CD14-positive monocyte (primary cell): Measurements from ENCODE around the gene CDKN2B. TPM values are rescaled to one million over a fixed set of nuclear protein-coding genes. Genes with fewer than 3 reads are reported as not detected.

Experiments
- DNase-seq, 3 donors: peaks; one replicate each; pipeline ENCODE4 v3.0.0-alpha.2; 2011 to 2022
- H2AFZ ChIP-seq: 2 replicates; pipeline ENCODE4 v1.6.0; 2012; ENCODE audit warnings: mild to moderate bottlenecking, low read depth, low read length, inconsistent platforms; ENCODE audit not compliant: insufficient read depth, poor library complexity, severe bottlenecking
- H3K27ac ChIP-seq, 2 donors: 1 replicate in 1 of 2; 2 replicates in 1 of 2; pipeline ENCODE4 v1.5.1; 2012 to 2013; ENCODE audit warnings: low read length in 2 of 2, control low read depth in 1 of 2, inconsistent platforms in 1 of 2, low read depth in 1 of 2, mild to moderate bottlenecking in 1 of 2
- H3K27me3 ChIP-seq, 2 donors: one replicate each; pipeline versions ENCODE4 v1.6.0 to v1.6.1; 2011 to 2013; ENCODE audit warnings: low read length in 2 of 2; ENCODE audit not compliant: control insufficient read depth in 2 of 2, insufficient read depth in 2 of 2
- H3K36me3 ChIP-seq, 2 donors: replicated peaks in 1 of 2; 1 replicate in 1 of 2; 2 replicates in 1 of 2; pipeline versions ENCODE4 v1.5.1 to v1.6.1; 2012 to 2013; ENCODE audit warnings: low read length in 2 of 2, control low read depth in 1 of 2, inconsistent platforms in 1 of 2, mild to moderate bottlenecking in 1 of 2; ENCODE audit not compliant: insufficient read depth in 2 of 2, control insufficient read depth in 1 of 2
- H3K4me1 ChIP-seq, 2 donors: 1 replicate in 1 of 2; 2 replicates in 1 of 2; pipeline versions ENCODE4 v1.5.1 to v1.6.1; 2012 to 2013; ENCODE audit warnings: low read length in 2 of 2, control low read depth in 1 of 2, inconsistent platforms in 1 of 2, mild to moderate bottlenecking in 1 of 2, moderate library complexity in 1 of 2; ENCODE audit not compliant: insufficient read depth in 2 of 2, control insufficient read depth in 1 of 2
- H3K4me2 ChIP-seq: replicated peaks from 2 replicates; pipeline ENCODE3; 2012; ENCODE audit warnings: low read length, moderate library complexity, mild to moderate bottlenecking; ENCODE audit not compliant: poor library complexity, severe bottlenecking; ENCODE audit errors: extremely low read depth
- H3K4me3 ChIP-seq, 3 experiments: fragments of 200-600 bp in 1 of 3; sonication (generic) in 1 of 3; replicated peaks in 1 of 3; 1 replicate in 2 of 3; 2 replicates in 1 of 3; pipeline ENCODE4 v1.5.1; 2011 to 2013; ENCODE audit warnings: low read length in 3 of 3, mild to moderate bottlenecking in 3 of 3, control low read depth in 2 of 3, low read depth in 2 of 3, inconsistent platforms in 1 of 3, moderate library complexity in 1 of 3
- H3K79me2 ChIP-seq: 2 replicates; pipeline ENCODE4 v1.6.0; 2012; ENCODE audit warnings: mild to moderate bottlenecking, control low read depth, inconsistent platforms, low read length, moderate library complexity; ENCODE audit not compliant: insufficient read depth
- H3K9ac ChIP-seq: 2 replicates; pipeline ENCODE4 v1.6.0; 2017; ENCODE audit warnings: low read length, mild to moderate bottlenecking; ENCODE audit not compliant: insufficient read depth, poor library complexity, severe bottlenecking
- H3K9me3 ChIP-seq, 2 donors: replicated peaks in 1 of 2; 1 replicate in 1 of 2; 2 replicates in 1 of 2; pipeline versions ENCODE4 v1.5.1 to v1.6.1; 2012 to 2013; ENCODE audit warnings: low read length in 2 of 2, control low read depth in 1 of 2; ENCODE audit not compliant: control insufficient read depth in 1 of 2, insufficient read depth in 1 of 2
- H4K20me1 ChIP-seq: 2 replicates; pipeline ENCODE4 v1.6.0; 2012; ENCODE audit warnings: mild to moderate bottlenecking, low read length, control low read depth, moderate library complexity; ENCODE audit not compliant: insufficient read depth
- H3K27ac Mint-ChIP-seq, 7 donors: one replicate each; pipeline ENCODE4 v1.8.0; 2020; ENCODE audit warnings: mild to moderate bottlenecking in 7 of 7, mixed read lengths in 7 of 7, moderate library complexity in 6 of 7, inconsistent platforms in 2 of 7
- H3K27me3 Mint-ChIP-seq, 3 donors: one replicate each; pipeline ENCODE4 v1.8.0; 2021 to 2022; ENCODE audit warnings: low read depth in 3 of 3, mild to moderate bottlenecking in 3 of 3, mixed read lengths in 3 of 3, moderate library complexity in 3 of 3, inconsistent platforms in 1 of 3
- H3K36me3 Mint-ChIP-seq, 2 donors: one replicate each; pipeline ENCODE4 v1.8.0; 2020; ENCODE audit warnings: mixed read lengths in 2 of 2, inconsistent platforms in 1 of 2, mild to moderate bottlenecking in 1 of 2
- H3K4me1 Mint-ChIP-seq: one replicate; pipeline ENCODE4 v1.8.0; 2020; ENCODE audit warnings: mild to moderate bottlenecking, mixed read lengths
- H3K4me3 Mint-ChIP-seq, 2 donors: one replicate each; pipeline ENCODE4 v1.8.0; 2020; ENCODE audit warnings: mild to moderate bottlenecking in 2 of 2, mixed read lengths in 2 of 2, moderate library complexity in 1 of 2
- H3K9me3 Mint-ChIP-seq, 7 donors: one replicate each; pipeline ENCODE4 v1.8.0; 2020 to 2022; ENCODE audit warnings: mixed read lengths in 7 of 7, mild to moderate bottlenecking in 6 of 7, moderate library complexity in 6 of 7, inconsistent platforms in 2 of 7
- CTCF ChIP-seq: fragments of 200-600 bp; IDR thresholded peaks from one replicate; pipeline ENCODE4 v1.8.0; 2022; ENCODE audit warnings: antibody characterized with exemption, mild to moderate bottlenecking
- WGBS: methylation state at CpG from one replicate; pipeline ENCODE4 v1.1.5; 2013; ENCODE audit warnings: missing lambda C conversion rate; ENCODE audit not compliant: insufficient coverage; 5-methylcytosine and 5-hydroxymethylcytosine counted together
- intact Hi-C, 2 donors: fragments of 100-400 bp; cut with micrococcal nuclease; formaldehyde crosslinking; loops; one replicate each; pipeline versions ENCODE4 v1.15.0 to v1.15.1; 2023
- polyA plus RNA-seq, 3 donors: library from polyadenylated mRNA; depleted of rRNA in 1 of 3; unstranded in 2 of 3; stranded (reverse) in 1 of 3; fragments of 300-500 nt in 2 of 3; fragments of >200 nt in 1 of 3; fragmentation: Illumina TruSeq in 2 of 3; gene quantifications; 1 replicate in 2 of 3; 2 replicates in 1 of 3; pipeline ENCODE4 v1.2.3, GENCODE V29; 2012 to 2021

CDKN2B gene
- polyA plus RNA-seq, 3 donors = 1.2 to 6.7 (median 2.7) TPM

GRCh38 chr9:21969951-21970799, 38.9 kb downstream of the CDKN2B start:
- H3K4me2 ChIP-seq = no peak overlapping the region
- peaks cover 36 to 45% of the 10 kb centered on the region in 2 donors for H3K4me1 ChIP-seq
- no peaks in the 10 kb centered on the region for H3K36me3 ChIP-seq
- H3K9me3 ChIP-seq = peaks cover 19 to 71% of the 10 kb centered on the region in 2 donors
- Mint-ChIP-seq H3K4me1 (peaks cover 60% of the 10 kb centered on the region), H3K27ac (peak overlapping the region in 1 of 7 donors; percentile 38), H3K4me3 (peak overlapping the region in 1 of 2 donors; percentile 69), H3K9me3 (peaks cover 0 to 74% (median 49%) of the 10 kb centered on the region in 7 donors), H3K27me3 (peaks cover 94 to 97% (median 95%) of the 10 kb centered on the region in 3 donors), H3K36me3 (peaks cover 20 to 31% of the 10 kb centered on the region in 2 donors)
- H3K27ac ChIP-seq = no peak overlapping the region
- intact Hi-C loops = loop anchor here (5.0 kb wide), 2 partner anchors 37 to 158 kb away; partner anchors contain the start of gene CDKN2B (in 2 of the 2)
- H3K9ac ChIP-seq = no peak overlapping the region
- TF ChIP-seq CTCF = no peak
- H4K20me1 ChIP-seq = no peaks in the 10 kb centered on the region
- H2AFZ ChIP-seq = no peak overlapping the region
- H3K4me3 ChIP-seq = no peak overlapping the region
- WGBS = 20% methylated on average over 20 of the region's 24 CpGs
- peaks cover 95 to 99% of the 10 kb centered on the region in 2 donors for H3K27me3 ChIP-seq
- no peak for DNase-seq
- no peaks in the 10 kb centered on the region for H3K79me2 ChIP-seq

- no peaks in the 10 kb centered on the region for H3K36me3 ChIP-seq
- Mint-ChIP-seq H3K4me1 (peaks cover 61% of the 10 kb centered on the region), H3K9me3 (peaks cover 0 to 76% (median 51%) of the 10 kb centered on the region in 7 donors), H3K4me3 (peak overlapping the region in 1 of 2 donors; percentile 69), H3K27ac (peak overlapping the region in 1 of 7 donors; percentile 41), H3K36me3 (peaks cover 23 to 28% of the 10 kb centered on the region in 2 donors), H3K27me3 (peaks cover 95 to 97% (median 95%) of the 10 kb centered on the region in 3 donors)
- no peak overlapping the region for H3K27ac ChIP-seq
- H3K27me3 ChIP-seq = peaks cover 93 to 100% of the 10 kb centered on the region in 2 donors
- intact Hi-C loops = loop anchor here (5.0 kb wide), 2 partner anchors 38 to 157 kb away; partner anchors contain the start of gene CDKN2B (in 2 of the 2)
- no peak overlapping the region for H3K9ac ChIP-seq
- no peak overlapping the region for H3K4me2 ChIP-seq
- H3K9me3 ChIP-seq = peaks cover 19 to 70% of the 10 kb centered on the region in 2 donors
- no peak overlapping the region for H3K4me3 ChIP-seq
- H4K20me1 ChIP-seq = no peaks in the 10 kb centered on the region
- peaks cover 34 to 44% of the 10 kb centered on the region in 2 donors for H3K4me1 ChIP-seq
- no peak for DNase-seq
- no peak for TF ChIP-seq CTCF
- 17% methylated on average over 10 of the region's 28 CpGs for WGBS
- H2AFZ ChIP-seq = no peak overlapping the region
- no peaks in the 10 kb centered on the region for H3K79me2 ChIP-seq
Observed at GRCh38 chr9:21969011-21969940, 39.8 kb downstream of the CDKN2B start.
